Lung (tissue), 12 donors: ENCODE measurements around the gene PPOX. TPM values are rescaled to one million over a fixed set of nuclear protein-coding genes. Genes with fewer than 3 reads are reported as not detected.

Source experiments
- ATAC-seq: fragments of 200-7000 bp; cut with Tn5 transposase; one replicate; pipeline ENCODE4 v1.9.1; 2020; ENCODE audit warnings: moderate number of reproducible peaks; ENCODE audit not compliant: insufficient read depth, low FRiP score
- DNase-seq, 3 donors: peaks; one replicate each; pipeline ENCODE4 v3.0.0-alpha.2; 2013 to 2017
- H3K27ac ChIP-seq, 2 donors: one replicate each; pipeline ENCODE4 v1.5.1; 2013; ENCODE audit warnings: mild to moderate bottlenecking in 2 of 2, moderate library complexity in 2 of 2, control low read depth in 1 of 2, inconsistent platforms in 1 of 2, low read depth in 1 of 2, low read length in 1 of 2
- H3K27me3 ChIP-seq, 3 donors: one replicate each; pipeline ENCODE4 v1.5.1; 2013; ENCODE audit warnings: low read length in 2 of 3; ENCODE audit not compliant: control insufficient read depth in 3 of 3, insufficient read depth in 3 of 3
- H3K36me3 ChIP-seq, 4 donors: one replicate each; pipeline ENCODE4 v1.5.1; 2013; ENCODE audit warnings: low read length in 4 of 4, mild to moderate bottlenecking in 1 of 4, moderate library complexity in 1 of 4; ENCODE audit not compliant: control insufficient read depth in 4 of 4, insufficient read depth in 4 of 4
- H3K4me1 ChIP-seq, 5 donors: one replicate each; pipeline ENCODE4 v1.5.1; 2013; ENCODE audit warnings: low read length in 5 of 5, mild to moderate bottlenecking in 2 of 5, moderate library complexity in 1 of 5; ENCODE audit not compliant: control insufficient read depth in 5 of 5, insufficient read depth in 5 of 5
- H3K4me3 ChIP-seq: one replicate; pipeline ENCODE4 v1.5.1; 2013; ENCODE audit warnings: mild to moderate bottlenecking, control low read depth, moderate library complexity
- H3K9ac ChIP-seq, 2 donors: one replicate each; pipeline ENCODE4 v1.5.1; 2013; ENCODE audit warnings: low read length in 2 of 2, control low read depth in 1 of 2; ENCODE audit not compliant: insufficient read depth in 1 of 2
- H3K9me3 ChIP-seq, 4 donors: one replicate each; pipeline ENCODE4 v1.5.1; 2013; ENCODE audit warnings: low read length in 3 of 4, mild to moderate bottlenecking in 1 of 4, moderate library complexity in 1 of 4; ENCODE audit not compliant: control insufficient read depth in 4 of 4, insufficient read depth in 3 of 4
- CTCF ChIP-seq: IDR thresholded peaks from 2 replicates; pipeline ENCODE4 v1.5.1; 2012; ENCODE audit warnings: mild to moderate bottlenecking; ENCODE audit errors: control extremely low read depth, extremely low read depth
- WGBS, 2 donors: extraction: QIAGEN DNeasy Blood & Tissue Kit; methylation state at CpG; one replicate each; pipeline ENCODE4 v1.1.7; 2013; 5-methylcytosine and 5-hydroxymethylcytosine counted together
- polyA plus RNA-seq, 2 donors: library from polyadenylated mRNA; stranded (reverse); fragments of 200-250 nt; gene quantifications; one replicate each; pipeline ENCODE4 v1.2.1, GENCODE V29; 2013
- total RNA-seq, 2 donors: library from RNA; depleted of rRNA in 1 of 2; stranded (reverse); fragments of >200 nt in 1 of 2; gene quantifications; one replicate each; pipeline ENCODE4 v1.2.1, GENCODE V29; 2014 to 2021
- donor health status: control.
- donor health status: control.
- donor health status: Bipolar disorder and iron deficiency.
- donor health status: healthy.
- donor health status: DM: yes; HTN: yes; CAD: no.

The PPOX gene
- total and polyA plus RNA-seq, 4 donors = 14.8 to 34.1 (median 33.0) TPM

GRCh38 chr1:161189036-161189435 is 22.8 kb downstream of the PPOX start:
- ATAC-seq (no peak), DNase-seq (no peak)
- Histone ChIP-seq H3K4me3 (no peak overlapping the region), H3K9ac (no peak overlapping the region), H3K9me3 (no peaks in the 10 kb centered on the region), H3K27ac (no peak overlapping the region), H3K4me1 (peaks cover 3 to 7% (median 5%) of the 10 kb centered on the region in 5 donors), H3K27me3 (no peaks in the 10 kb centered on the region), H3K36me3 (peaks cover 0 to 4% (median 0%) of the 10 kb centered on the region in 4 donors)
- WGBS, 2 donors = 96 to 98% methylated on average over 5 of the region's 5 CpGs
- TF ChIP-seq CTCF = no peak

GRCh38 chr1:161190962-161191521 is 24.8 kb downstream of the PPOX start:
- TF ChIP-seq CTCF = no peak
- ATAC-seq (no peak), DNase-seq (no peak)
- H3K27me3 ChIP-seq = no peaks in the 10 kb centered on the region
- H3K27ac ChIP-seq = no peak overlapping the region
- H3K9ac ChIP-seq = no peak overlapping the region
- 71 to 82% methylated on average over 22 of the region's 22 CpGs for WGBS, 2 donors
- no peaks in the 10 kb centered on the region for H3K9me3 ChIP-seq
- peaks cover 0 to 7% (median 0%) of the 10 kb centered on the region in 5 donors for H3K4me1 ChIP-seq
- H3K36me3 ChIP-seq = peaks cover 0 to 5% (median 0%) of the 10 kb centered on the region in 4 donors
- H3K4me3 ChIP-seq = no peak overlapping the region

- ATAC-seq (no peak), DNase-seq (no peak)
- H3K36me3 ChIP-seq = peaks cover 0 to 5% (median 0%) of the 10 kb centered on the region in 4 donors
- peaks cover 0 to 9% (median 5%) of the 10 kb centered on the region in 5 donors for H3K4me1 ChIP-seq
- no peak overlapping the region for H3K27ac ChIP-seq
- no peaks in the 10 kb centered on the region for H3K9me3 ChIP-seq
- no peaks in the 10 kb centered on the region for H3K27me3 ChIP-seq
- no peak for TF ChIP-seq CTCF
- 66% methylated on average over 8 of the region's 8 CpGs for WGBS, 2 donors
- no peak overlapping the region for H3K4me3 ChIP-seq
- H3K9ac ChIP-seq = no peak overlapping the region
Measured at GRCh38 chr1:161191971-161192370, 25.7 kb downstream of the PPOX start.
